PC-3 (cell line): ENCODE results near the gene CLEC16A.

Experiments used
- CTCF ChIP-seq: fragments of 300-600 bp; sonication (generic); conservative IDR thresholded peaks from 2 replicates; pipeline ENCODE4 v1.5.1; 2017; ENCODE audit warnings: antibody characterized with exemption, low read depth, mild to moderate bottlenecking, low read length
- EZH2 ChIP-seq: fragments of 300-600 bp; sonication (generic); IDR thresholded peaks from one replicate; pipeline ENCODE4 v1.6.1; 2017; ENCODE audit warnings: antibody characterized with exemption, mild to moderate bottlenecking, low read length; ENCODE audit not compliant: unreplicated experiment
- EZH2phosphoT487 ChIP-seq: fragments of 300-600 bp; sonication (generic); IDR thresholded peaks from 2 replicates; pipeline ENCODE4 v1.6.1; 2018; ENCODE audit warnings: mild to moderate bottlenecking, antibody characterized with exemption, low read length, borderline replicate concordance

DNA sequence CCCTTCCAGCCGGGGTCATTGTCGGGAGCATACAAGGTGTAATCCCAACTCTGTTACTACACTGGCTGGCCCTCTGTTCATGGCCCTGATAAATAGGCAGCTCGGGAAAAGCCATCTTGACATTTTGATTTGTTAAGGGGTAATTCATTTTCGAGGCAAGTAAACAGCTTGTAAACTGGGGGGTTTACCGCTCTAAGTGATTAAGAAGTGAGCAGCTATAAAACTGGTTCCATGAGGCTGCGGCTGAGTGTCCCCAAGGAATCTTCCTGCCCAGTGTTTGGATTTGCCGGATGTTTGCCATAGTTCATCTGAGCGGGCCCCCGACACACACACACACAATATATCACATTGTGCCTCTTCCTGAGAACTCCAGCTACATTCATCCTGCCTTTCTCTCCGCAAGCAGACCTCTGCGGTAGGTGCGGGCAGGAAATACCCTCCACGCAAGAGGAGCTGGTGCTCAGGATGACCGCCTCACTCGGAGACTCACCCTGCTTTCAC, 219.4 kb downstream of the CLEC16A start:
- TF ChIP-seq EZH2phosphoT487 (no peak), CTCF (no peak), EZH2 (no peak)
